Stimulated activated CD8-positive, alpha-beta memory T cell treated with anti-CD3 and anti-CD28 coated beads, Interleukin-2, amount 100 ng/mL, for 48 hours (primary cell): ENCODE data around the gene CCR7.
A peak's percentile ranks its signal among the peaks of the same experiment; 100 is the strongest.
"Not testable (repeated sequence)": the region's sequence is repeated elsewhere in the genome, so short reads cannot be mapped to it uniquely, and the experiment has no call there.

Source experiments
- DNase-seq, 2 donors: peaks; one replicate each; pipeline ENCODE4 v3.0.0-alpha.2; 2020; ENCODE audit warnings: low read depth in 2 of 2

CCR7 gene

GRCh38 chr17:40551091-40551878, 14.0 kb downstream of the CCR7 start:
- DNase-seq, result no peak

DNA sequence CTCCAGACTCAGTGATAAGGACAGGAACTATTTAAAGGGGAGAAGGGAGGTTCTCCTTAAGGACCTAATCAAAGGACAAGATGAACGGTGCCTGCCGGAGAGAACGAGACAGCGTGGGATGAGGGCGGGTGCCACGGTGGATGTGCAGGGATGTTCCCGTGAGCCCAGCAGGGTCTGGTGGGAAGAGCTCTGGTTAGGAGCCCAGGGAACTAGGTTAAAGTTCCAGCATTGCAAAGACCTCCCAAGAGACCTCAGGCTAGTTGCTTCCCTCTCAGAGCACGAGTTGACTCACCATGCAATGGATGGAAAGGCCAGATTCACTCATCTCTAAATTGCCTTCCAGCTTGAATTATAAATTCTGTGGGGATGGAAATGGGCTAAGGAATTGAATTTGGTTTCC, 14.7 kb downstream of the CCR7 start:
- no peak for DNase-seq

DNA sequence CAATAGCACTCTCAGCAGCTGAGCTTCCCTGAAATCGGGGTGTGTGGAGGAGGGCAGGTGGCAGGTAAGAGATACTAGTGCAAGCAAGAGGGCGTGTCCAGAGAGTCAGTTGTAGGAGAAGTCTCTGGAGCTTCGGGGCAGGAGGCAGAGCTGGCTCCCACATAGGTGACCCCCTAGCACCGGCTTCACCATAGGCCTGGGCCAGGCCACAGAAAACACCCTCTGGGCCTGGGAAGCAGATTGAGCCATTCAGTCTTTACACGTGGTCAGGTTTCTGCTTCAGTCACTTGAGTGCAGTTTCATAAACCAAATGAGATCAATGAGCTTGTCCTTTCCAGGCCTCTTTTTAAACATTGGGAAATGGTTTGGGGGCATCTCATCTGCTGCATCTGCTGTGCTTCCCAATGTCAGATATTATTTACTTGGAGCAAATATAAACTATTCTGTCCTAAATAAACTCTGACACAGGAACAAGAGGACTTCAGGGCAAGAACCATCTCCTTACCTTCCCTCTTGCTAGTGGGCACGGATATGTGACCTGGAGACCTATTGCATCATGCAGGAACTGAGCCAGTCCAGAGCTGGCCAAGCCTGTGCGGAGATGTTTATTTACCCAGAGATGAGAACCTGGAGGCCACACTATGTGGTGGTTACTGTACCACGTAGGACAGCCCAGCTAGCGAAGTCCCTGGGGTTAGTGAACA, 16.1 kb downstream of the CCR7 start:
- DNase-seq, result no peak

GRCh38 chr17:40548491-40548981, 16.7 kb downstream of the CCR7 start:
- DNase-seq, result no peak

GRCh38 chr17:40547785-40548478, 17.3 kb downstream of the CCR7 start:
- DNase-seq, result no peak

GRCh38 chr17:40547079-40547784, 18.0 kb downstream of the CCR7 start:
- DNase-seq, result peak in 1 of 2 donors; percentile 60

- DNase-seq, result not testable (repeated sequence)
Measured at GRCh38 chr17:40546497-40546896, 18.8 kb downstream of the CCR7 start.

DNA sequence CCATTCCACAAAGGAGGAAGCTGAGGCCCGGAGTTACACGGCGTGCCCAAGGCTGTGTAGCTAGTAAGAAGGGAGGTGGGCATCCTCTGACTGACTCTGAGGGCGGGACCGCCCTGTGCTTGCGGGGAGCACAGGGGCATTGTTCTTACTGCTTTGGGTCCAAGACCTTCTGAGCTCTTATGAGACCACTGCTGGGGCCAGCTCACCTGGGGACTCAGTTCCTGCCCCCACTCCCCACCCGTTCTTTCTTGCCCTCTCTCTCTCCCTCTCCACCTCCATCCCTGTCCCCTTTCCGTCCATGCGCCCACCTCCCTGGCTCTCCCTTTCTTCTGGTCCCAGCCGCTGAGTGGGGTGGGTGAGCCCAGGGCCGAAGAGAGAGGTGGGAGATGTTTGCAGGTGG, 19.6 kb downstream of the CCR7 start:
- no peak for DNase-seq

GRCh38 chr17:40542558-40543411, 22.5 kb downstream of the CCR7 start:
- peak; percentile 61 to 70 for DNase-seq

GRCh38 chr17:40541873-40542557, 23.3 kb downstream of the CCR7 start:
- no peak for DNase-seq

- DNase-seq, result peak; percentile 67 to 72
Measured at GRCh38 chr17:40541060-40541872, 24.0 kb downstream of the CCR7 start.

DNA sequence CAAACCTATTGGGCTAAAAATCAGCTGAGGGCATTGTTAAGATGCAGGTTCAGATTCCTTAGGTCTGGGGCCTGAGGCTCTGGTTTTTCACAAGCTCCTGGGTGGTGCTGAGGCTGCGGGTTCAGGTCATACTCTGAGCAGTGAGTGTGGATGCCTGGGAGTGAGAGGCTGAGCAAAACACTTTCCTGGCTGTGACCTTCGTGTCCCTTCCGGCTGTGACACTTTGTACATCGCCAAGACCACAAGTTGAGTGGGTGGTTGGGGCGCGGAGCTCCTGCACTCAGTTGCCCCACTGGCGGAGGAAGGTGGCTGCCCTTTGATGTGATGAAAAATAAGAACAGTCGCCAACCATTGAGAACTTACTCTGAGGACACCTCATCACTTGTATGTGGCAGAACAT, 24.8 kb downstream of the CCR7 start:
- peak in 1 of 2 donors; percentile 76 for DNase-seq

DNA sequence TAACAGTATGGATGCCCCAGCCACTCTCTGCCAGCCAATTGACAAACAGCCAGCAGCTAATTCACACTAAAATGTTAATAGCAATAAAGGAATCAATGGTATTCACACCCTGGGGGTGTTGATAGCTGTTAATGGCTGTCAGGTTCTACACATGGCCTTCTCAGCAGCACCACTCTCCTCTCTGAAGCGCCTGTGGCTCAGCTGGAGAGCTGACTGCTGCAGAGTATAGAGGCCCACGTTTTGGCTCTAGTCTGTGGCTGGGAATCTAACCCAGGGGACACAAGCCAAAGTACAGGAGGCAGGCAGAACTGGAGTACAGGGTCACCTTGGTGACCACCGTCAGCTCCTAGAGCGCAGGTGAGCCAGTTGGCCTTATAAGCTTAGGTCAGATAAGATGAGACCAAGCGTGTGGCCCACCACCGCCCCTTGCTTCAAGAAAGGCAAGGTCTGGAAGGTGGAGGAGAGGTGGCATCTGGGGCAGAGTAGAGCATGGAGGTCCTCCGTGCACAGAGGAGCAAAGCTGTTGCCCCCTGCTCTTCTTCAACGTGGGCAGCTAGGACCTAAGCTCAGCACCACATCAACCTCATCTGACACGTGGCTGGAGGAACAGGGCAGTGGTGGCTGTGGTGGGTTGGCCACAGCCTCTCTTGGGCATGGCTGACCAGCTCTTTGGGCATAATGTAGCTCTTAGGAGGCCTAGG, 25.4 kb downstream of the CCR7 start:
- DNase-seq, result no peak

DNA sequence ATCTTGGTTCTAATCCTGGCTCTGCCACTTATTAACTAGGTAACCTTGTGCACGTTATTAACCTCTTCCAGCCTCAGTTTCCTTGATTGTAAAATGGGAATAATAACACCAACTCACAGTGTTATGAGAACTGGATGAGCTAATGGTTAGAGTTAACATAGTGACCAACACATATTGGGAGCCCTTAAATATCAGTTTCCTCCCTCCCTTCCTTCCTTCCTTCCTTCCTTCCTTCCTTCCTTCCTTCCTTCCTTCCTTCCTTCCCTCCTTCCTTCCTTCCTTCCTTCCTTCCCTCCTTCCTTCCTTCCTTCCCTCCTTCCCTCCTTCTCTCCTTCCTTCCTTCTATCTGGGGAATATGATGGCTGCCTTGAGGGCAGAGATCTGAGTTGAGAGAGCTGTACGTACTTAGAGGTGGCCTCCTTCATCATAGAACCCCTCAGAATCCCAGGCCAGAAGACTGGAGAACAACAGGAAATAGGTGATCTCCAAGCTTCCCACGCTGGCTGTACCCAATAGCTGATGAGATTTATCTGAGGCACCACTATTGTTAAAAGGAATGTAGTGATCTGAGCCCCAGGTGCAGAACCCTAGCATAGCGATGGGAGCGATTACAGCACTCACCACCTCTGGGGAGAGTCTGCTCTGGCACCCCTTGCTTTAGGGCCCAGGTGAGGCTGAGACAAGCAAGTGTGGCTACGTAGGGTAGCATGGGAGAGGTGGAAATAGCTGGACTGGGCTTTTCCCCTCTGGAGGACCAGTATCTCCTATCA, 26.2 kb downstream of the CCR7 start:
- no peak for DNase-seq

- DNase-seq, result no peak
Measured at GRCh38 chr17:40538019-40538935, 27.0 kb downstream of the CCR7 start.

DNA sequence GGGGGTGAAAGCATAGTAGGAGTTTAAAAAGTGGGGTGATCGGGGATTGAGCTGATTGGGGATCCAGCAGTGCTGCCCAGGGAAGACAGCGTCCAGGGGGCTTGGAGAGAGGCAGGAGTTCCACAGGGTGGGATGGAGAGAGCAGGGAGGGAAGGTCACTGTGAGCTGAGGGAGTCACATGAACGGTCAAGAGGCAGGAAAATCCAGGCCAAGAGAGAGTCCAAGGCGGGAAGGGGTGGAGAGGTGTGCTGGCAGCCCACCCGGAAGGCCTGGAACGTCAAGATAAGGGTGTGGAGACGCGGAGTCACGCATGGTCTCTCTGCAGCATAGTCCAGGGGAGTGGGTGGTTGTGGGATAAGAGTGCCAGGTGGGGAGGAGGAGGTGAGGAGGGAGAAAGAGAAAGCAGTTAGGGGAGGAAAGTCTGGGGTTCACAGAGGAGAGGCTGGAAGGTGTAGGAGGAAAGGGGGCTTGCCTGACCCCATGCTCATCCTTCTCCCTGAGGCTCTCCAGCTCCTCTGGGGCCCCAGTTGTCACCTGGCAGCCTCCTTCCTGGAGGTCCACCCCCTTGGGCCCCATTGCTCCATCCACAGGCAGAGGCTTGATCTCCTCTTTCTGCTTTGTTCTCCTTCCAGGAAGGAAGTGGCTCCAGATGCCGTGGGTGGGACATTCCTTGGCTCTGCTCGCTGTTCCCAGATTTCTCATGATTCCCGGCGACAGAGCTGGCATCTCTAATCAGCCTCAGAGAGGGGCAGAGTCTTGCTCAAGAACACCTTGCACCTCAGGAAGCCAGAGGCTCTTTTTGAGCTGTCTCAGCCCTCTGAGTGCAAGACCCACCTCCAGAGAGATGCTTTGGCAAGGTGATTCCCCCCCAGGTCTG, 28.7 kb downstream of the CCR7 start:
- no peak for DNase-seq
